ENCODE results near the gene OR51S1. TPM values are rescaled to one million over a fixed set of nuclear protein-coding genes. Genes with fewer than 3 reads are reported as not detected.
"Not testable (repeated sequence)": the region's sequence is repeated elsewhere in the genome, so short reads cannot be mapped to it uniquely, and the experiment has no call there.

Gene OR51S1, protein sequence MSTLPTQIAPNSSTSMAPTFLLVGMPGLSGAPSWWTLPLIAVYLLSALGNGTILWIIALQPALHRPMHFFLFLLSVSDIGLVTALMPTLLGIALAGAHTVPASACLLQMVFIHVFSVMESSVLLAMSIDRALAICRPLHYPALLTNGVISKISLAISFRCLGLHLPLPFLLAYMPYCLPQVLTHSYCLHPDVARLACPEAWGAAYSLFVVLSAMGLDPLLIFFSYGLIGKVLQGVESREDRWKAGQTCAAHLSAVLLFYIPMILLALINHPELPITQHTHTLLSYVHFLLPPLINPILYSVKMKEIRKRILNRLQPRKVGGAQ
- total RNA-seq = not detected

DNA sequence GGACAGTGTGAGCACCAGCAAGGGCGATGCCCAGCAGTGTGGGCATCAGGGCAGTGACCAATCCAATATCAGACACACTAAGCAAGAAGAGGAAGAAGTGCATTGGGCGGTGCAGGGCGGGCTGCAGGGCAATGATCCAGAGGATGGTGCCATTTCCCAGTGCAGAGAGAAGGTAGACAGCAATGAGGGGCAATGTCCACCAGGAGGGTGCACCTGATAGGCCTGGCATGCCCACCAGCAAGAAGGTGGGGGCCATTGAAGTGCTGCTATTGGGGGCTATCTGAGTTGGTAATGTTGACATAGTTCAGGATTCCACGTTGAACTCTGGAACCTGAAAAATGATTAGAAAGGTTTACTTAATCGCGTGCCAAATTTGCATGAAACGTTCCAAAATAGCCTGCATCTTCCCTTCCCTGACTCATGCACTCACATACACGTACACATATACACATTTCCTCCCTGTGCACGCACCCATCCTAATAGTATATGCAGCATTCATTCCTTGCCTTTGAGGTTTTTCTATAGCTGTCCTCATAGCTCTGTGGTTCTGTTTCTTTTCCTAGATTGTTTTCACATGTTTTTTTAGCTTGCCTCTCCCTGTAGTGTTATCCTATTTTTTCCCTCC is at the start of gene OR51S1:
OR51S1 (minus strand) TSS at position 301 of the 625 bp plus-strand sequence; CDS start at position 301, 0 bp downstream.
- Mint-ChIP-seq H3K27ac (no peak within 1 kb of the TSS), H3K27me3 (no peaks in the 10 kb centered on the region), H3K9me3 (no peaks in the 10 kb centered on the region), H3K36me3 (ENCODE audit: low read depth) (no peaks in the 10 kb centered on the region), H3K4me1 (no peaks in the 10 kb centered on the region), H3K4me3 (no peak within 1 kb of the TSS)
- ChIA-PET CTCF (no interaction called here), POLR2A (no interaction called here)
- no peak for DNase-seq

DNA sequence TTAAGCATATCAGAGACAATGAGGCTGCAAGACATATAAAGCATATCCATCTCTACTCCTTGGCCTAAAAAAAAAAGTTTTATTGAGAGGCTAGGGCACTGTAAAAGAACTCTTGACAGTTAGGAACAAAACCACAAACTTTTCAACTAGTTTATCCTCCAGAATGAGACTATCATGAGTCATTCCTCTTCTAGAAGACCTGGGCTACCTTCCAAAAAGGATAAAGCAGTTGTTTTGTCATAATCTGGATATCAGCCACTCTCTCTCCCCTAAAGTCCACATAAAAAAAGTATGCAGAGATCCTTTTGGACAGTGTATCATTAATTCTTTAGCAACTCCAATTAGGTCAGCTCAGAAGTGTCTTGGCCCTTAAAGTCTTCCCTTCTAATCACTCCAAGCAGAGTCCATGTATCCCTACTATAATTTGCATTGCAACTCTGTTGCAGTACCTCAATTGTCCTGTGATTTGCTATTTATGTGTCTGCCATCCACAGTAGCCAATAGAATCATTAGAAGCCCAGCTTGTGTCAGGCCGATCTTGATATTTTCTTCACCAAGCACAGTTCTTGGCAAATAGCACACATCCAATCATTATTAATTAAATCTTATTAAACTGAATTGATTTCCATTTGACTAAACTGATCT is 43.1 kb upstream of the OR51S1 start:
- H3K27ac Mint-ChIP-seq = no peak overlapping the region
- H3K27me3 Mint-ChIP-seq = no peaks in the 10 kb centered on the region
- DNase-seq = no peak
- H3K4me3 Mint-ChIP-seq = no peak overlapping the region
- H3K9me3 Mint-ChIP-seq = no peaks in the 10 kb centered on the region
- POLR2A ChIA-PET = no interaction called here
- H3K4me1 Mint-ChIP-seq = no peaks in the 10 kb centered on the region
- CTCF ChIA-PET = no interaction called here
- no peaks in the 10 kb centered on the region for H3K36me3 Mint-ChIP-seq (ENCODE audit: low read depth)

DNA sequence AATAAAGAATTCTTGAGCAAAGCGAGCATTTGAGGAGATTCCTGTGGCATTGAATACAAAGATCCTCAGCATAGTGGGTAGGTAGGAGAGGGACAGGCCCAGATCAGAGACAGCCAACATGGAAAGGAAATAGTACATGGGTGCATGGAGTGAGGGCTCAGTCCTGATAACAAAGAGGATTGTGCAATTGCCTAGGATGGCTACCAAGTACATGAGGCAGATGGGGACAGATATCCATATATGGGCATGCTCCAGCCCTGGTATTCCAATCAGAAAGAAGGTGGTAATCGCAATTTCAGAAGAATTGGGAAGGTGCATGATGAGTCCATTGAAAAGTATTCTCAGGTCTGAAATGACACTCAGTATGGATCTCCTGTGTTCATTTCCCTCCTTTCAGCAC is 41.3 kb upstream of the OR51S1 start:
- POLR2A ChIA-PET = no interaction called here

DNA sequence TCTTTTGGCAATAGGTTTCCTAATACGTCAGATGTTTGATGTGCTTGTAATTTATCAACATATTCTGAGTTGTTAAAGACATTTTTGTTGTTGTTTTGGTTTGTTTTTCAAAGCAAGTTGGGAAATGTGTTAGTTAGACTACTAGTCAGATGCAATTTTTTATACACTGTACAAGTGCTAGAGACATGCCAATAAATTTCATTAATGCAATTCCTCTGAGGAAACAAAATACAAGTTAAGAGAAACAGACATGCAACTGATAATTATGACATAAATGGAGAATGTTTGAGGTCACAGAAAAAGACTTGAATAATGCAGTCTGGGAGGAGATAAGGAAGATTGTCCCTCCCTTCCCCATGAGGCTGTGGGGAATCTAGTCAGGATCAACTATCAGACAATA is 38.6 kb upstream of the OR51S1 start:
- H3K27ac Mint-ChIP-seq = no peak overlapping the region
- POLR2A ChIA-PET = no interaction called here
- H3K9me3 Mint-ChIP-seq = no peaks in the 10 kb centered on the region
- no peak for DNase-seq
- CTCF ChIA-PET = no interaction called here
- no peaks in the 10 kb centered on the region for H3K4me1 Mint-ChIP-seq
- H3K27me3 Mint-ChIP-seq = no peaks in the 10 kb centered on the region
- H3K36me3 Mint-ChIP-seq (ENCODE audit: low read depth) = no peaks in the 10 kb centered on the region
- H3K4me3 Mint-ChIP-seq = no peak overlapping the region

More for the DNA sequence above, 41.3 kb upstream of the OR51S1 start:
- CTCF ChIA-PET = no interaction called here
- Mint-ChIP-seq H3K9me3 (no peaks in the 10 kb centered on the region), H3K27me3 (no peaks in the 10 kb centered on the region), H3K27ac (no peak overlapping the region), H3K4me3 (no peak overlapping the region), H3K4me1 (no peaks in the 10 kb centered on the region), H3K36me3 (ENCODE audit: low read depth) (no peaks in the 10 kb centered on the region)
- DNase-seq = no peak

DNA sequence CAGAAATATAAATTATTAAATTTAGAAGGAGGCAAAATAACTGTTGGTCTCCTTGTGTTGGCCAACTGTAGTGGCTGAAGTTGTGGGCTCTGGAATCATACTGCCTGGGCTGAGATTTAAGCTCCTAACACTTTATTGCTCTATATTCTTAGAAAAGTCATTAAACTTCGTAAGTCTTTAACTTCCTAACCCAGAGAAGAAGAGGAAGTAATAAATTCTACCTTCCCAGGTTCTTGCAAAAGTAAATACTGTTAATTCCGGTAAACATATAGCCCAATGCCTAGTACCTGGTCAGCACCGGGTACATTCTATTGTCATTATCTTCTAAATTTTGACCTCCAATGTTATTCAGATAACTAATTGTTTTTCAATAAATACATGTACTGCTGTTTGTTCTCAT is 37.2 kb upstream of the OR51S1 start:
- Mint-ChIP-seq H3K27me3 (no peaks in the 10 kb centered on the region), H3K9me3 (no peaks in the 10 kb centered on the region), H3K4me1 (no peaks in the 10 kb centered on the region), H3K27ac (no peak overlapping the region), H3K4me3 (no peak overlapping the region), H3K36me3 (ENCODE audit: low read depth) (no peaks in the 10 kb centered on the region)
- DNase-seq = no peak
- ChIA-PET POLR2A (no interaction called here), CTCF (no interaction called here)

DNA sequence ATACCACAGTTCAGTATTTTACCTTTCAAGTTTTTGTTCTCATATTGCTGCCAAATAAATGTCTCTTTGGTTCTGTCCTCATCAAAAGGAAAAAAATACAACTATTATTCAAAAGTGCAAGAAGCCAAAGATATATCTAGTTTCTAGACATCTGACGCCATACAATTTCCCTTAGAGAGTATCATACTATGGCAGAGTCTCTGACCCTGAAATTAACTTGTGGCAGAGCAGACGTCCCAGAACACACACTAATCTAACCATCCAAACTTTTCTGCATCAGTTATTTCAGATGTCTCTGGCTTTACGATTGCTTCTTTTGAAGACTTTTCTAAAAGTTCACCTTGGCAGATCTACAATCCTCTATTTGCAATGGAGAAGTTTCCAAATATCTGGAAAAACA is 35.4 kb upstream of the OR51S1 start:
- CTCF ChIA-PET = no interaction called here
- no peaks in the 10 kb centered on the region for H3K27me3 Mint-ChIP-seq

DNA sequence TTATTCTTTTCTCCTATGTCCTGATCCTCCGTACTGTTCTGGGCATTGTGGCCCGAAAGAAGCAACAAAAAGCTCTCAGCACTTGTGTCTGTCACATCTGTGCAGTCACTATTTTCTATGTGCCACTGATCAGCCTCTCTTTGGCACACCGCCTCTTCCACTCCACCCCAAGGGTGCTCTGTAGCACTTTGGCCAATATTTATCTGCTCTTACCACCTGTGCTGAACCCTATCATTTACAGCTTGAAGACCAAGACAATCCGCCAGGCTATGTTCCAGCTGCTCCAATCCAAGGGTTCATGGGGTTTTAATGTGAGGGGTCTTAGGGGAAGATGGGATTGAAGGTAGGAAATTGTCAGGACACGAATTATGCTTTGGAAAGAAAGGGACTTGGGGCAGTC is 33.5 kb upstream of the OR51S1 start:
- Mint-ChIP-seq H3K27me3 (no peaks in the 10 kb centered on the region), H3K36me3 (ENCODE audit: low read depth) (no peaks in the 10 kb centered on the region)
- POLR2A ChIA-PET = no interaction called here

More for the DNA sequence above, 35.4 kb upstream of the OR51S1 start:
- no peak for DNase-seq
- Mint-ChIP-seq H3K36me3 (ENCODE audit: low read depth) (no peaks in the 10 kb centered on the region), H3K4me1 (no peaks in the 10 kb centered on the region), H3K9me3 (no peaks in the 10 kb centered on the region), H3K4me3 (no peak overlapping the region), H3K27ac (no peak overlapping the region)
- POLR2A ChIA-PET = no interaction called here

DNA sequence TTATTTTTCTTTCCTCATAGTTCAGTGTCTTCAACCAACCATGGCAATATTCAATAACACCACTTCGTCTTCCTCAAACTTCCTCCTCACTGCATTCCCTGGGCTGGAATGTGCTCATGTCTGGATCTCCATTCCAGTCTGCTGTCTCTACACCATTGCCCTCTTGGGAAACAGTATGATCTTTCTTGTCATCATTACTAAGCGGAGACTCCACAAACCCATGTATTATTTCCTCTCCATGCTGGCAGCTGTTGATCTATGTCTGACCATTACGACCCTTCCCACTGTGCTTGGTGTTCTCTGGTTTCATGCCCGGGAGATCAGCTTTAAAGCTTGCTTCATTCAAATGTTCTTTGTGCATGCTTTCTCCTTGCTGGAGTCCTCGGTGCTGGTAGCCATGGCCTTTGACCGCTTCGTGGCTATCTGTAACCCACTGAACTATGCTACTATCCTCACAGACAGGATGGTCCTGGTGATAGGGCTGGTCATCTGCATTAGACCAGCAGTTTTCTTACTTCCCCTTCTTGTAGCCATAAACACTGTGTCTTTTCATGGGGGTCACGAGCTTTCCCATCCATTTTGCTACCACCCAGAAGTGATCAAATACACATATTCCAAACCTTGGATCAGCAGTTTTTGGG is 33.0 kb upstream of the OR51S1 start, which contains the start of gene OR51T1:
OR51T1 (plus strand) TSS at position 41 of the 641 bp plus-strand sequence; CDS start at position 41, 0 bp downstream.
- Mint-ChIP-seq H3K4me3 (no peak within 1 kb of the TSS), H3K36me3 (ENCODE audit: low read depth) (no peaks in the 10 kb centered on the region), H3K27ac (no peak within 1 kb of the TSS), H3K27me3 (no peaks in the 10 kb centered on the region), H3K9me3 (no peaks in the 10 kb centered on the region), H3K4me1 (no peaks in the 10 kb centered on the region)
- ChIA-PET POLR2A (no interaction called here), CTCF (no interaction called here)
- DNase-seq = no peak

More for the DNA sequence above, 33.5 kb upstream of the OR51S1 start:
- CTCF ChIA-PET = no interaction called here
- no peaks in the 10 kb centered on the region for H3K9me3 Mint-ChIP-seq
- no peak overlapping the region for H3K4me3 Mint-ChIP-seq
- no peaks in the 10 kb centered on the region for H3K4me1 Mint-ChIP-seq
- H3K27ac Mint-ChIP-seq = no peak overlapping the region
- DNase-seq = no peak

DNA sequence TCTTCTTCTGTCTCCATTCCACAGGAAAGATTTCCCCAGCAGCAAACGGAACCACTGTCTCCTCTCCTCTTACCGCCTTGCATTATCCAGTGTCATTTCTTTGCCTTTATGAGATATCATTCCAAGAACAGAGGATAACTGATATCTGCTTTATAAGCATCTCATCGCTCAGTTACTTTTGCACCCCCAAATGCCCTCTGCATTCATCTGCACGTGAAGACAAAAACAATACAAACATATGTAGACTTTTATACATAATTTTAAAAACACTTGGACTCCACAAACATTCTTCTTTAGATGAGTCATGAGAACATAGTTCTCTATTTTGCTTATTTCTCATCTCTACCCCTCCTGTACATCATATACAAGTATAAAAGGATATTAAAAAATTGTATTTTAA is 32.2 kb upstream of the OR51S1 start:
- no peaks in the 10 kb centered on the region for H3K36me3 Mint-ChIP-seq (ENCODE audit: low read depth)

DNA sequence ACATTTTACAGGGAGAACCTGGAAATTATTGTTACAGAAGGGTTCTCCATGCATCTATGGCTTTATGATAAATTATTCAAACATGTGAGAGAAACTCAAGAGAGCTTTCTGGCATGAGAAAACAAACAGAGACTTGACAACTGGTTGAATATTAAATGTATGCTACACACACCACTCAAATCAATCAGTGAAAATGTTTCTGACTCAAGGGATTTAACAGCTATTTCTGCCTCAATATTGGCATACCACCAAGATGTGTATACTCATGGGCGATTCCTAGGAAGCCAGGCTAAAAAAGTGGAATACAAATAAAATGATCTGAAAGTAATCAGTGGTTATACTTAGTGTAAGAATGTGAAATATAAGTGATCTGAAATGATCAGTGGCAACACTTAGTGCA is 16.8 kb upstream of the OR51S1 start:
- H3K27me3 Mint-ChIP-seq = no peaks in the 10 kb centered on the region
- H3K4me1 Mint-ChIP-seq = no peaks in the 10 kb centered on the region
- no peak overlapping the region for H3K4me3 Mint-ChIP-seq
- no peak overlapping the region for H3K27ac Mint-ChIP-seq
- ChIA-PET CTCF (no interaction called here), POLR2A (no interaction called here)
- H3K9me3 Mint-ChIP-seq = no peaks in the 10 kb centered on the region
- DNase-seq = no peak
- no peaks in the 10 kb centered on the region for H3K36me3 Mint-ChIP-seq (ENCODE audit: low read depth)

More for the DNA sequence above, 32.2 kb upstream of the OR51S1 start:
- DNase-seq = no peak
- CTCF ChIA-PET = no interaction called here
- H3K4me3 Mint-ChIP-seq = no peak overlapping the region
- H3K27me3 Mint-ChIP-seq = no peaks in the 10 kb centered on the region
- no peak overlapping the region for H3K27ac Mint-ChIP-seq
- POLR2A ChIA-PET = no interaction called here
- no peaks in the 10 kb centered on the region for H3K9me3 Mint-ChIP-seq
- H3K4me1 Mint-ChIP-seq = no peaks in the 10 kb centered on the region

DNA sequence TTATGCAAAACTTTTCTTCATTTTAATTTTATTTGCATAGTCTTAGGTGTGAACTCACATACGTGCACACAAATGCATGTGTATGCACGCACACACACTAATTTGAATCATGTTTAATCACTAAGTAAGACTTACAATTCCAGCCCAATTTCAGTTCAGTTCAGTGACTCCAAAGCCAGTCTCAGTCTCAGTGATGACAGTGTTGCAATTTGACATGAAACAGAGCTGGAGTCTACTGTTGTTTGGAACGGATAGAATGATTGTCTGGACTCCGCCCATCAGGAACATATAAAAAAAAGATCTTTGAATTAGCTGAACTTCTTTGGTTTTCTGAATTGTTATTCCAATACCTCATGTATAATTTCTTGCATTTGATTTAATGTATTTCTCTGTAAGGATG is 14.9 kb upstream of the OR51S1 start:
- no peak for DNase-seq
- CTCF ChIA-PET = no interaction called here

DNA sequence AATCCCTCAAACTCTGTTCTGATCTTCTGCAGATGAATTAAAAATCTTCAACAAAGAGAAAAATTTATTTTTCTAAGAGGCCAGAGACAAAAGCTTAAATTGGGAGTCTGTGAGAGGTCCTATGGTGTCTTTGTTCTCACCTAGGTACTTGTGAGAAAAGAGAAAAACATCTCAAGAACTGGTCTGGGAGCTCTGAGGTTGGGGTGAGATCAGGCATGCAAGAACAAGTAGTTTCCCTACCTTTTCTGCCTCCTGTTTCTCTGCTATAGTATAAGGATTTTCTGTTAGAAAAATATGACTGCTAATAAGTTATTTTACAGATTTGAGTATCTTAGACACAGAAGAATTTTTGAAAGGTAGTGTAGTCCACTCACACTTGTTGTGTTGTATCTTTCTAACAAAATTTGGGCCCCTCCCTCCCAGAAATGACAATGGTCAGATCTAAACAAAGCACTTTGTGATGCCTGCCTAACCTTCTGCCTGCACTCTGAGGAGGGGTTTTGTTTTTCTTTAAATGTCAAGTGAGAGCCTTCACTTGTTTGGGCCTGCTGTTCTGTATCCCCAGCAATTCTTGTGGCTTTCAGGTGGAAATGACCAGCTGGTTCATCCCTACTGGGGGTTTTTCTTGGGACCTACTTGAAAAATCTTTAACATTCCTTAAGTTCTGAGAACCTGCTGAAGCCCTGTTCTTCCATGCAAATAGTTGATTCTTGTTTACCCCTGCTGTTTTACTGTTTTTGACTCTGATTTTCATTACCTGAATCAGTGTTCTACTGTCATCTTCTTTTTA is 13.6 kb upstream of the OR51S1 start:
- H3K9me3 Mint-ChIP-seq = no peaks in the 10 kb centered on the region
- no peaks in the 10 kb centered on the region for H3K36me3 Mint-ChIP-seq (ENCODE audit: low read depth)
- CTCF ChIA-PET = no interaction called here
- H3K27me3 Mint-ChIP-seq = no peaks in the 10 kb centered on the region
- H3K4me3 Mint-ChIP-seq = no peak overlapping the region
- no peak overlapping the region for H3K27ac Mint-ChIP-seq
- POLR2A ChIA-PET = interaction anchor here (0.6 kb wide), 1 partner anchor 294 kb away, joined by 5 read pairs; no protein-coding TSS in a partner anchor
- DNase-seq = no peak
- no peaks in the 10 kb centered on the region for H3K4me1 Mint-ChIP-seq

More for the DNA sequence above, 14.9 kb upstream of the OR51S1 start:
- Mint-ChIP-seq H3K4me1 (no peaks in the 10 kb centered on the region), H3K27me3 (no peaks in the 10 kb centered on the region), H3K27ac (no peak overlapping the region), H3K9me3 (no peaks in the 10 kb centered on the region), H3K4me3 (no peak overlapping the region), H3K36me3 (ENCODE audit: low read depth) (no peaks in the 10 kb centered on the region)
- POLR2A ChIA-PET = no interaction called here

DNA sequence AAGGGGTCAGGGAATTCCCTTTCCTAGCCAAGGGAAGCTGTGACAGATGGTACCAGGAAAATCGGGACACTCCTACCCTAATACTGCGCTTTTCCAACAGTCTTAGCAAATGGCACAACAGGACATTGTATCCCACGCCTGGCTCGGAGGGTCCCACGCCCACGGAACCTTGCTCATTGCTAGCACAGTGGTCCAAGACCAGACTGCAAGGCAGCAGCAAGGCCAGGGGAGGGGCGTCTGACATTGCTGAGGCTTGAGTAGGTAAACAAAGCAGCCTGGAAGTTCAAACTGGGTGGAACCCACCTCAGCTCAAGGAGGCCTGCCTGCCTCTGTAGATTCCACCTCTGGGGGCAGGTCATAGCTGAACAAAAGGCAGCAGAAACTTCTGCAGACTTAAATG is 5.3 kb upstream of the OR51S1 start:
- POLR2A ChIA-PET; H3K4me3 Mint-ChIP-seq; CTCF ChIA-PET; H3K36me3 Mint-ChIP-seq (ENCODE audit: low read depth); DNase-seq; H3K9me3 Mint-ChIP-seq; H3K27ac Mint-ChIP-seq; H3K4me1 Mint-ChIP-seq; H3K27me3 Mint-ChIP-seq: not testable (repeated sequence)

Data from activated CD4-positive, alpha-beta T cell treated with anti-CD3 and anti-CD28 coated beads, Interleukin-2, amount 10 ng/mL, durations not matched to agents 7 days and 5 days (primary cell).